GM21619 (cell line): ENCODE data around the gene C4orf17.
"Not testable (repeated sequence)": the region's sequence is repeated elsewhere in the genome, so short reads cannot be mapped to it uniquely, and the experiment has no call there.

Experiments
- ATAC-seq: cut with Tn5 transposase; IDR thresholded peaks from one replicate; pipeline ENCODE4 v1.9.1; 2021; ENCODE audit not compliant: unreplicated experiment

The C4orf17 gene

GRCh38 chr4:99510721-99511120 lies at the start of gene C4orf17:
TSS of gene C4orf17 (plus strand) at chr4:99511021. CDS start at chr4:99513082, 2,061 bp downstream.
- ATAC-seq: no peak

- ATAC-seq: no peak
Observed at GRCh38 chr4:99461623-99462401, 49.0 kb upstream of the C4orf17 start.

- ATAC-seq: peak; percentile 95
Observed at GRCh38 chr4:99462875-99463464, 47.9 kb upstream of the C4orf17 start.

GRCh38 chr4:99463566-99463965 lies 47.3 kb upstream of the C4orf17 start:
- ATAC-seq: no peak

GRCh38 chr4:99467887-99468286 lies 42.9 kb upstream of the C4orf17 start:
- ATAC-seq: no peak

- no peak for ATAC-seq
Observed at GRCh38 chr4:99468889-99469288, 41.9 kb upstream of the C4orf17 start.

- ATAC-seq: no peak
Observed at GRCh38 chr4:99471349-99471748, 39.5 kb upstream of the C4orf17 start.

GRCh38 chr4:99471896-99472295 lies 38.9 kb upstream of the C4orf17 start:
- ATAC-seq: no peak

GRCh38 chr4:99473131-99473530 lies 37.7 kb upstream of the C4orf17 start:
- no peak for ATAC-seq

- no peak for ATAC-seq
Observed at GRCh38 chr4:99483636-99484035, 27.2 kb upstream of the C4orf17 start.

- no peak for ATAC-seq
Observed at GRCh38 chr4:99485212-99485611, 25.6 kb upstream of the C4orf17 start.

- ATAC-seq: not testable (repeated sequence)
Observed at GRCh38 chr4:99486648-99487047, 24.2 kb upstream of the C4orf17 start.

GRCh38 chr4:99490286-99490685 lies 20.5 kb upstream of the C4orf17 start:
- no peak for ATAC-seq

GRCh38 chr4:99504804-99505502 lies 5.9 kb upstream of the C4orf17 start:
- no peak for ATAC-seq

GRCh38 chr4:99506781-99507180 lies 4.0 kb upstream of the C4orf17 start:
- no peak for ATAC-seq

GRCh38 chr4:99507349-99507748 lies 3.5 kb upstream of the C4orf17 start:
- no peak for ATAC-seq

- ATAC-seq: no peak
Observed at GRCh38 chr4:99507762-99508161, 3.1 kb upstream of the C4orf17 start.

- ATAC-seq: no peak
Observed at GRCh38 chr4:99518601-99519295, 7.9 kb downstream of the C4orf17 start.

- no peak for ATAC-seq
Observed at GRCh38 chr4:99529228-99529627, 18.4 kb downstream of the C4orf17 start.

GRCh38 chr4:99529956-99530355 lies 19.1 kb downstream of the C4orf17 start:
- ATAC-seq: no peak

- ATAC-seq: not testable (repeated sequence)
Observed at GRCh38 chr4:99534699-99535098, 23.9 kb downstream of the C4orf17 start.
